Loucy (cell line): Measurements from ENCODE around the gene MCF2L.
"Not testable (repeated sequence)": the region's sequence is repeated elsewhere in the genome, so short reads cannot be mapped to it uniquely, and the experiment has no call there.

Experiments used
- H2AFZ ChIP-seq: fragments of 200-600 bp; sonication (generic); 2 replicates; pipeline ENCODE4 v1.6.0; 2016; ENCODE audit warnings: antibody characterized with exemption, mild to moderate bottlenecking, low read length, moderate library complexity
- H3F3A ChIP-seq: fragments of 200-600 bp; 2 replicates; pipeline ENCODE4 v1.6.0; 2016; ENCODE audit warnings: antibody characterized with exemption, low read depth, mild to moderate bottlenecking
- H3K27me3 ChIP-seq: fragments of 200-600 bp; sonication (generic); 2 replicates; pipeline ENCODE4 v1.6.1; 2014; ENCODE audit warnings: low read length, mild to moderate bottlenecking; ENCODE audit not compliant: insufficient read depth, poor library complexity, severe bottlenecking
- H3K36me3 ChIP-seq: fragments of 200-600 bp; sonication (generic); 2 replicates; pipeline ENCODE4 v1.6.1; 2016; ENCODE audit warnings: low read length; ENCODE audit not compliant: insufficient read depth
- H3K4me1 ChIP-seq: fragments of 200-600 bp; sonication (generic); 2 replicates; pipeline ENCODE4 v1.5.1; 2014; ENCODE audit warnings: low read length, mild to moderate bottlenecking; ENCODE audit not compliant: insufficient read depth, poor library complexity, severe bottlenecking
- H3K4me2 ChIP-seq: fragments of 200-600 bp; sonication (generic); 2 replicates; pipeline ENCODE4 v1.6.0; 2014; ENCODE audit warnings: antibody characterized with exemption, low read length, low read depth, mild to moderate bottlenecking; ENCODE audit not compliant: poor library complexity, severe bottlenecking
- H3K4me3 ChIP-seq: fragments of 200-600 bp; sonication (generic); 2 replicates; pipeline ENCODE4 v1.5.1; 2014; ENCODE audit warnings: low read length, mild to moderate bottlenecking, mixed read lengths; ENCODE audit not compliant: poor library complexity, severe bottlenecking
- H3K79me2 ChIP-seq: fragments of 200-600 bp; sonication (generic); 2 replicates; pipeline ENCODE4 v1.6.1; 2014; ENCODE audit warnings: low read length; ENCODE audit not compliant: insufficient read depth
- H3K9ac ChIP-seq: fragments of 200-600 bp; sonication (generic); 2 replicates; pipeline ENCODE4 v1.6.0; 2014; ENCODE audit warnings: mild to moderate bottlenecking, low read depth, low read length, moderate library complexity; ENCODE audit not compliant: poor library complexity, severe bottlenecking
- H3K9me2 ChIP-seq: fragments of 200-600 bp; sonication (generic); replicated peaks from 2 replicates; pipeline ENCODE4 v1.6.1; 2016; ENCODE audit warnings: low read depth, low read length, mixed read lengths
- H3K9me3 ChIP-seq: fragments of 200-600 bp; sonication (generic); 2 replicates; pipeline ENCODE4 v1.6.1; 2014; ENCODE audit warnings: mild to moderate bottlenecking, antibody characterized with exemption, low read length, low read depth; ENCODE audit not compliant: insufficient read depth
- H4K20me1 ChIP-seq: fragments of 200-600 bp; sonication (generic); 2 replicates; pipeline ENCODE4 v1.6.0; 2014; ENCODE audit warnings: antibody characterized with exemption, low read length, mild to moderate bottlenecking; ENCODE audit not compliant: insufficient read depth, poor library complexity, severe bottlenecking
- EZH2phosphoT487 ChIP-seq: fragments of 200-600 bp; IDR thresholded peaks from 2 replicates; pipeline ENCODE4 v1.6.1; 2018; ENCODE audit warnings: antibody characterized with exemption, mild to moderate bottlenecking, moderate library complexity, borderline replicate concordance
- TF ChIP-seq, protein P1 (sequence below): fragments of 200-600 bp; sonication (generic); conservative IDR thresholded peaks from 2 replicates; pipeline ENCODE4 v1.5.1; 2014; ENCODE audit warnings: mild to moderate bottlenecking, antibody characterized with exemption, low read length

MCF2L gene

DNA sequence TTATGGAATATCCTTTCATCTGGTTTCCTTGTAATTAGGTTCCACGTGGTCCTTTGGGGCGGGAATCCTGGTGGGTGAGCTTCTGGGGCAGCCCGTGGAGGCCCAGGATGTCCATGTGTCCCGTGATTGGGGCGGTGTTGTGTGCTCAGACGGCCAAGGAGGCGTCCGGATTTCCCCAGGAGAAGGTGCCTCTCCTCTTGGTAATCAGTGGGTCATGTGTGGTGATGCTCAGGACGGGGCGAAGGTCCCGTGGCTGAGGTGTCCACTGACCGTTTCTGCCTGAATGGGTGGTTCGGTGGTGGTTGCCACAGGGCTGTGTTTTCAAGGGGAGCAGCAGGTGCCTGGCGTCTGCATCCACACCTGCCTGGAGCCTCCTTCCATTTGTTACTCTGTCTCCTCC is 84.4 kb downstream of the MCF2L start:
- TF ChIP-seq EZH2phosphoT487: no peak
- TF ChIP-seq, protein P1, sequence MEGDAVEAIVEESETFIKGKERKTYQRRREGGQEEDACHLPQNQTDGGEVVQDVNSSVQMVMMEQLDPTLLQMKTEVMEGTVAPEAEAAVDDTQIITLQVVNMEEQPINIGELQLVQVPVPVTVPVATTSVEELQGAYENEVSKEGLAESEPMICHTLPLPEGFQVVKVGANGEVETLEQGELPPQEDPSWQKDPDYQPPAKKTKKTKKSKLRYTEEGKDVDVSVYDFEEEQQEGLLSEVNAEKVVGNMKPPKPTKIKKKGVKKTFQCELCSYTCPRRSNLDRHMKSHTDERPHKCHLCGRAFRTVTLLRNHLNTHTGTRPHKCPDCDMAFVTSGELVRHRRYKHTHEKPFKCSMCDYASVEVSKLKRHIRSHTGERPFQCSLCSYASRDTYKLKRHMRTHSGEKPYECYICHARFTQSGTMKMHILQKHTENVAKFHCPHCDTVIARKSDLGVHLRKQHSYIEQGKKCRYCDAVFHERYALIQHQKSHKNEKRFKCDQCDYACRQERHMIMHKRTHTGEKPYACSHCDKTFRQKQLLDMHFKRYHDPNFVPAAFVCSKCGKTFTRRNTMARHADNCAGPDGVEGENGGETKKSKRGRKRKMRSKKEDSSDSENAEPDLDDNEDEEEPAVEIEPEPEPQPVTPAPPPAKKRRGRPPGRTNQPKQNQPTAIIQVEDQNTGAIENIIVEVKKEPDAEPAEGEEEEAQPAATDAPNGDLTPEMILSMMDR: no peak
- no peaks in the 10 kb centered on the region for H3K9me2 ChIP-seq

DNA sequence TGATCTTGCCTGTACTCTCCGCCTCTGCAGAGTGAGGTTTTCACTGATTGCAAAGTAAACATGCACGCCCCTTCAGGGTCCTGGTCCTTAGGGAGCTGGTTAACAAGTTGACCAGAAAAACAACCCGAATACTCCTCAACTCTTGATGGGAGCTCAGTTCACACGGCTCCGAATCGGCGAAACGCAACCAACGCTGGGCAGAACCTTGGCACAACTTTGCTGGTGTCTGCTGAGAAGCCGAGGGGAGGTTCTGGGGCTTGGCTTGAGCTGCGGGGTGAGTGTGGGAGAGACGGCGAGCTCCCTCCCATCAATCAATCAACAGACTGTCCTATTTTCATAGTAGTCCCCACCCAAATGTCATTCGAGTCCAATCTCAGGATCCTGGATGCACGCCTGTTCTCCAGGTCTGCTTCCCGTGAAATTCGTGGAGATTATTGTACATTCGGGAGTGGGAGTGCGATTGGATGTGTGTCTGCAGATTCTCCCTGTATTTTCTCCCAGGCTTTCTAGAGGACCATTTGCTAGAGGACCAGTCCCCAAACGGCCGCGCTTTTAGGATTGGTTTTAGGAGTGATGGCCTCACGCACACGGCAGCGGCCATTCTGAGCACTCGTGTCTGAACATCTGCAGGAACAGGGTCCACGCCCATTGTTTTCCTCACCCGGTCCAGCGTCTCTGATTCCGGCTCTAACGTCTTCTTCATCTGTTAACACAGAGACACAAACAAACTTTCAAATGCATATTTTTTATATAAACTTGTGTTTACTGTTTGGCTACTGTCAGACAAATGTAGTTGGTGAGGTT is 85.0 kb downstream of the MCF2L start:
- peaks cover 3% of the 10 kb centered on the region; the same call in 1 of the 2 replicates for H3K9me3 ChIP-seq
- no peaks in the 10 kb centered on the region for H3K4me1 ChIP-seq
- no peak overlapping the region for H3K4me3 ChIP-seq
- H3K36me3 ChIP-seq: no peaks in the 10 kb centered on the region
- H3K9me2 ChIP-seq: no peaks in the 10 kb centered on the region
- H3K4me2 ChIP-seq: no peak overlapping the region
- no peaks in the 10 kb centered on the region for H3K79me2 ChIP-seq
- H3K9ac ChIP-seq: no peak overlapping the region
- no peaks in the 10 kb centered on the region for H3F3A ChIP-seq
- H3K27me3 ChIP-seq: no peaks in the 10 kb centered on the region
- no peak overlapping the region for H2AFZ ChIP-seq
- no peaks in the 10 kb centered on the region for H4K20me1 ChIP-seq
- TF ChIP-seq EZH2phosphoT487: no peak
- TF ChIP-seq, protein P1: no peak

More for the DNA sequence above, 84.4 kb downstream of the MCF2L start:
- H3F3A ChIP-seq: no peaks in the 10 kb centered on the region
- no peaks in the 10 kb centered on the region for H3K4me1 ChIP-seq
- H3K36me3 ChIP-seq: no peaks in the 10 kb centered on the region
- H3K79me2 ChIP-seq: no peaks in the 10 kb centered on the region
- H2AFZ ChIP-seq: no peak overlapping the region
- no peak overlapping the region for H3K4me2 ChIP-seq
- H4K20me1 ChIP-seq: no peaks in the 10 kb centered on the region
- peaks cover 3% of the 10 kb centered on the region; the same call in 1 of the 2 replicates for H3K9me3 ChIP-seq
- H3K9ac ChIP-seq: no peak overlapping the region
- no peak overlapping the region for H3K4me3 ChIP-seq
- no peaks in the 10 kb centered on the region for H3K27me3 ChIP-seq

DNA sequence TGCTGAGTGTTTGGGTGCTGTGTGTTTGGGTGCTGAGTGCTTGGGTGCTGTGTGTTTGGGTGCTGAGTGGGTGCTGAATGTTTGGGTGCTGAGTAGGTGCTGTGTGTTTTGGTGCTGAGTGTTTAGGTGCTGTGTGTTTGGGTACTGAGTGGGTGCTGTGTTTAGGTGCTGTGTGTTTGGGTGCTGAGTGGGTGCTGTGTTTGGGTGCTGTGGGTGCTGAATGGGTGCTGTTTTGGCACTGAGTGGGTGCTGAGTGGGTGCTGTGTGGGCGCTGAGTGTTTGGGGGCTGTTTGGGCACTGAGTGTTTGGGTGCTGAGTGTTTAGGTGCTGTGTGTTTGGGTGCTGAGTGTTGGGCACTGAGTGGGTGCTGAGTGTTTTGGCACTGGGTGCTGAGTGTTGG is 88.1 kb downstream of the MCF2L start:
- no peaks in the 10 kb centered on the region for H3K9me2 ChIP-seq
- H3K9ac ChIP-seq: no peak overlapping the region
- H3K36me3 ChIP-seq: no peaks in the 10 kb centered on the region
- H3K79me2 ChIP-seq: no peaks in the 10 kb centered on the region
- no peaks in the 10 kb centered on the region for H4K20me1 ChIP-seq
- no peak overlapping the region for H3K4me2 ChIP-seq
- H3F3A ChIP-seq: no peaks in the 10 kb centered on the region
- H3K9me3 ChIP-seq: peaks cover 3% of the 10 kb centered on the region; the same call in 1 of the 2 replicates
- TF ChIP-seq EZH2phosphoT487: no peak
- TF ChIP-seq, protein P1: no peak
- no peak overlapping the region for H2AFZ ChIP-seq
- no peaks in the 10 kb centered on the region for H3K27me3 ChIP-seq
- H3K4me1 ChIP-seq: no peaks in the 10 kb centered on the region
- no peak overlapping the region for H3K4me3 ChIP-seq

DNA sequence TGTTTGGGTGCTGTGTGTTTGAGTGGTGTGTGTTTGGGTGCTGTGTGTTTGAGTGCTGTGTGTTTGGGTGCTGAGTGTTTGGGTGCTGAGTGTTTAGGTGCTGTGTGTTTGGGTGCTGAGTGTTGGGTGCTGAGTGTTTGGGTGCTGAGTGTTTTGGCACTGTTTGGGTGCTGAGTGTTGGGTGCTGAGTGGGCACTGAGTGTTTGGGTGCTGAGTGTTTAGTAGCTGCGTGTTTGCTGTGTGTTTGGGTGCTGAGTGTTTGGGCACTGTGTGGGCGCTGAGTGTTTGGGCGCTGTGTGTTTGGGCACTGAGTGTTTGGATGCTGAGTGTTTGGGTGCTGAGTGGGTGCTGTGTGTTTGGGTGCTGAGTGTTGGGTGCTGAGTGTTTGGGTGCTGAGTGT is 88.5 kb downstream of the MCF2L start:
- not testable (repeated sequence) for H2AFZ ChIP-seq, H3K4me2 ChIP-seq, H3K9ac ChIP-seq, H3K27me3 ChIP-seq, H3F3A ChIP-seq, H4K20me1 ChIP-seq, H3K79me2 ChIP-seq, H3K4me1 ChIP-seq, H3K36me3 ChIP-seq, H3K9me3 ChIP-seq, H3K9me2 ChIP-seq, H3K4me3 ChIP-seq
